C4-2B (cell line): ENCODE results near the gene DLGAP3.

Experiments used
- H3K27ac ChIP-seq: fragments of 450-650 bp; 2 replicates; pipeline ENCODE4 v1.5.1; 2017
- CTCF ChIP-seq: fragments of 450-650 bp; conservative IDR thresholded peaks from 2 replicates; pipeline ENCODE4 v1.5.1; 2017; ENCODE audit warnings: mild to moderate bottlenecking
- ZFX ChIP-seq: fragments of 450-650 bp; IDR thresholded peaks from 2 replicates; pipeline ENCODE4 v1.6.1; 2017

DLGAP3 gene

GRCh38 chr1:34917017-34917416 lies 12.4 kb downstream of the DLGAP3 start:
- TF ChIP-seq CTCF, result no peak
- no peak for TF ChIP-seq ZFX
- no peak overlapping the region for H3K27ac ChIP-seq

DNA sequence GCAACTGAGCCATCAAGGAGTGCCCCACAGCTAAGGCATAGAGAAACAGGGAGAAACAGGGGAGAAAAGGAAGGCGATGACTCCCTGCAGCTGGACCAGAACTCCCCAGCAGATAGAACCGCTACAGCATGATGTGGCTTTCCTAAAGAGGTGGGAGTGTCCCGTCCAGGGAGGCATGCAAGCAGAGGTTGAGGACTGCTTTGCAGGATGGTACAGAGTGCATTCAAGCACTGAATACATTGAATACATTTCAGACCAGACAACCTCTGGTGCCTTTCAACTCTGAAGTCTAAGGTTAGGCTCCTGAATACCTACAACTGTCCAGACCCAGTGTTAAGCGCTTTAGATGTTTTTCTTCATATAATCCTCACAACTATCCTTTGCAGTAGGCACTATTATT lies 13.3 kb downstream of the DLGAP3 start:
- H3K27ac ChIP-seq, result no peak overlapping the region
- TF ChIP-seq CTCF, result no peak

DNA sequence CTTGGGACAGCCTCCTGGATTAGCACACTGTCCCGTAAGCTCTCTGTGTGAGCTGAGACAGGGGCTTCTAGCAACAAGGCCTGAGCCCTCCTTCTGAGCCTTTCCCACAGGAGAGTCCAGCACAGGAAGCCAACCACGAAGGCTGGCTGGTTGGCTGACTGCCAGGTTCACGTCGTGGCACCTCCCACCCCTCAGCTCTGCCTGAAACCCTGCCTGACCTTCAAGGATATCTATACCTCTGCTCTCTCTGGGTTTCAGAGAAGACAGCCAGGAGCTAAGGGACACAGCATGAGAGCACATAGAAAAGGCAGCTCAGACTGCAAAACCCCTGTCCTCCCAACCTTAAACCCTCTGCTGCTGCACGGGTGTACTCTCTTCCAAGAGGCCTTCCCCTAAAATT lies 13.9 kb downstream of the DLGAP3 start:
- TF ChIP-seq ZFX (no peak), CTCF (no peak)
- H3K27ac ChIP-seq, result no peak overlapping the region

GRCh38 chr1:34914958-34915357 lies 14.5 kb downstream of the DLGAP3 start:
- no peak for TF ChIP-seq CTCF
- TF ChIP-seq ZFX, result no peak
- no peak overlapping the region for H3K27ac ChIP-seq

DNA sequence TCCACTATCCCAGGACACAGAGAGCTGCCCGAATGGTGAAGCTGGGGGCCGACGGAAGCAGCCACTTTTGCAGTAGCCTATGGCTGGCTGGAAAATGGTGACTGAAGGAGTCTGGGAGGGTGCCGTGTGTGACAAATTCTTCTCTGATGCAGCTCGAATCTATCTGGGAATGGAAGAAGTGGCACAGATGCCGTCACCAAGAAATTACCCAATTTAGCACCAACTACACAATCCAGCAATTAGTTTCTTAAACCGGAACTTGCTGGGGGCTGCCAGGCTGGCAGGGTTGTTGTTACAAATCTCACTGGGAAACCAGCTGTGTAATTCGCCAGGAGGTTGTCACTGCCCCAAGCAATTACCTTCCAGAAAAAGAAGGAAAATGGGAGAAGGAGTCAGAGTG lies 18.0 kb downstream of the DLGAP3 start:
- no peak overlapping the region for H3K27ac ChIP-seq
- no peak for TF ChIP-seq CTCF
- TF ChIP-seq ZFX, result no peak

DNA sequence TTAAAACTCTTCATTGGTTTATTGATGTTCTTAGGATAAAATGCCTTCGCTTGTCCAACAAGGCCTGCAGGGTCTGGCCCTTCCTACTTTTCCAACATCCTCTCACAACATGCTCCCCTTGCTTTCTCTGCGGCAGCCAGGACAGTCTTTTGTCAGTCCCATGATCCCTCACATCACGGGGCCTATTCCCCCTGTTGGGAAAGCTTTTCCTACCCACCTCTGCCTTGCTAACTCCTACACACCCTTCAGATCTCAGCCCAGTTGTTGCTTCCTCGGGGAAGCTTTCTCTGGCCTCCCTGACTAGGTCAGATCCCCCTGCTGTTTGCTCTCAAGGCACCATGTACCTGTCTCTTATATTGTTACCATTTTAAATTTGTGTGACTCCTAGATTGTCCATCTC lies 19.0 kb downstream of the DLGAP3 start:
- H3K27ac ChIP-seq, result no peak overlapping the region
- TF ChIP-seq ZFX, result no peak
- TF ChIP-seq CTCF, result no peak

GRCh38 chr1:34908369-34908768 lies 21.1 kb downstream of the DLGAP3 start:
- no peak for TF ChIP-seq CTCF
- no peak for TF ChIP-seq ZFX
- H3K27ac ChIP-seq, result no peak overlapping the region
